Activated T-cell treated with anti-CD3 and anti-CD28 coated beads, Interleukin-2, amount 50 U/mL, for 4 hours (primary cell): ENCODE measurements around the gene ZMYM2. TPM values are rescaled to one million over a fixed set of nuclear protein-coding genes. Genes with fewer than 3 reads are reported as not detected.

Experiments used
- ATAC-seq, 2 donors: fragments of 200-7000 bp; cut with Tn5 transposase; one replicate each; pipeline ENCODE4 v1.10.0; 2021
- DNase-seq: peaks from one replicate; pipeline ENCODE4 v3.0.0-alpha.2; 2020
- H3K27me3 Mint-ChIP-seq: one replicate; pipeline ENCODE4 v1.8.0; 2021; ENCODE audit warnings: low read depth, mixed read lengths
- H3K36me3 Mint-ChIP-seq: one replicate; pipeline ENCODE4 v1.8.0; 2022; ENCODE audit warnings: mixed read lengths; ENCODE audit not compliant: insufficient read depth
- H3K4me1 Mint-ChIP-seq: one replicate; pipeline ENCODE4 v1.8.0; 2021; ENCODE audit warnings: low read depth, mixed read lengths
- H3K4me3 Mint-ChIP-seq: one replicate; pipeline ENCODE4 v1.8.0; 2021; ENCODE audit warnings: mild to moderate bottlenecking, moderate library complexity, mixed read lengths
- H3K9me3 Mint-ChIP-seq: one replicate; pipeline ENCODE4 v1.8.0; 2021; ENCODE audit warnings: mixed read lengths
- total RNA-seq, 3 donors: library from RNA; stranded (reverse); gene quantifications; one replicate each; pipeline ENCODE4 v1.2.1, GENCODE V29; 2021

Gene ZMYM2
- total RNA-seq, 3 donors from 2014 or later = 26.6 to 38.4 (median 34.4) TPM

- Mint-ChIP-seq H3K4me1 (peaks cover 6% of the 10 kb centered on the region), H3K4me3 (no peak overlapping the region), H3K27me3 (no peaks in the 10 kb centered on the region), H3K9me3 (no peaks in the 10 kb centered on the region), H3K36me3 (peaks cover 22% of the 10 kb centered on the region)
- ATAC-seq (no peak), DNase-seq (no peak)
Measured at GRCh38 chr13:20077086-20077485, 118.6 kb downstream of the ZMYM2 start.

GRCh38 chr13:20080377-20081164, 122.0 kb downstream of the ZMYM2 start:
- H3K9me3 Mint-ChIP-seq = no peaks in the 10 kb centered on the region
- no peak for DNase-seq
- ATAC-seq = no peak
- H3K4me1 Mint-ChIP-seq = no peaks in the 10 kb centered on the region
- H3K27me3 Mint-ChIP-seq = no peaks in the 10 kb centered on the region
- no peak overlapping the region for H3K4me3 Mint-ChIP-seq
- peaks cover 28% of the 10 kb centered on the region for H3K36me3 Mint-ChIP-seq

- H3K4me3 Mint-ChIP-seq = no peak overlapping the region
- DNase-seq (no peak), ATAC-seq (no peak)
- no peaks in the 10 kb centered on the region for H3K27me3 Mint-ChIP-seq
- H3K9me3 Mint-ChIP-seq = no peaks in the 10 kb centered on the region
- no peaks in the 10 kb centered on the region for H3K4me1 Mint-ChIP-seq
- H3K36me3 Mint-ChIP-seq = peaks cover 4% of the 10 kb centered on the region
Measured at GRCh38 chr13:20090349-20090748, 131.8 kb downstream of the ZMYM2 start.

GRCh38 chr13:20093951-20094350, 135.4 kb downstream of the ZMYM2 start:
- no peak overlapping the region for H3K4me3 Mint-ChIP-seq
- peaks cover 14% of the 10 kb centered on the region for H3K27me3 Mint-ChIP-seq
- H3K4me1 Mint-ChIP-seq = no peaks in the 10 kb centered on the region
- DNase-seq = no peak
- H3K36me3 Mint-ChIP-seq = no peaks in the 10 kb centered on the region
- no peaks in the 10 kb centered on the region for H3K9me3 Mint-ChIP-seq
- no peak for ATAC-seq

- H3K4me3 Mint-ChIP-seq = no peak overlapping the region
- no peaks in the 10 kb centered on the region for H3K36me3 Mint-ChIP-seq
- DNase-seq (no peak), ATAC-seq (no peak)
- H3K9me3 Mint-ChIP-seq = no peaks in the 10 kb centered on the region
- H3K27me3 Mint-ChIP-seq = peaks cover 50% of the 10 kb centered on the region
- no peaks in the 10 kb centered on the region for H3K4me1 Mint-ChIP-seq
Measured at GRCh38 chr13:20099319-20099718, 140.8 kb downstream of the ZMYM2 start.

GRCh38 chr13:20101467-20102316, 143.2 kb downstream of the ZMYM2 start:
- H3K36me3 Mint-ChIP-seq = no peaks in the 10 kb centered on the region
- DNase-seq (no peak), ATAC-seq (no peak)
- H3K4me1 Mint-ChIP-seq = no peaks in the 10 kb centered on the region
- peaks cover 65% of the 10 kb centered on the region for H3K27me3 Mint-ChIP-seq
- H3K4me3 Mint-ChIP-seq = no peak overlapping the region
- H3K9me3 Mint-ChIP-seq = no peaks in the 10 kb centered on the region

GRCh38 chr13:20102525-20103180, 144.1 kb downstream of the ZMYM2 start:
- Mint-ChIP-seq H3K36me3 (no peaks in the 10 kb centered on the region), H3K27me3 (peaks cover 61% of the 10 kb centered on the region), H3K4me3 (no peak overlapping the region), H3K4me1 (no peaks in the 10 kb centered on the region), H3K9me3 (no peaks in the 10 kb centered on the region)
- ATAC-seq (no peak), DNase-seq (no peak)

- peaks cover 38% of the 10 kb centered on the region for H3K27me3 Mint-ChIP-seq
- no peak for DNase-seq
Measured at GRCh38 chr13:20105161-20105689, 146.7 kb downstream of the ZMYM2 start.

GRCh38 chr13:20106742-20107141, 148.2 kb downstream of the ZMYM2 start:
- DNase-seq (no peak), ATAC-seq (no peak)
- no peaks in the 10 kb centered on the region for H3K36me3 Mint-ChIP-seq
- H3K9me3 Mint-ChIP-seq = no peaks in the 10 kb centered on the region
- peaks cover 29% of the 10 kb centered on the region for H3K27me3 Mint-ChIP-seq
- H3K4me1 Mint-ChIP-seq = no peaks in the 10 kb centered on the region
- no peak overlapping the region for H3K4me3 Mint-ChIP-seq

More at GRCh38 chr13:20105161-20105689, 146.7 kb downstream of the ZMYM2 start:
- ATAC-seq = no peak
- Mint-ChIP-seq H3K36me3 (no peaks in the 10 kb centered on the region), H3K4me1 (no peaks in the 10 kb centered on the region), H3K9me3 (no peaks in the 10 kb centered on the region), H3K4me3 (no peak overlapping the region)

- Mint-ChIP-seq H3K4me1 (no peaks in the 10 kb centered on the region), H3K27me3 (peaks cover 16% of the 10 kb centered on the region), H3K4me3 (no peak overlapping the region), H3K9me3 (no peaks in the 10 kb centered on the region), H3K36me3 (no peaks in the 10 kb centered on the region)
- no peak for DNase-seq
- no peak for ATAC-seq
Measured at GRCh38 chr13:20109037-20109436, 150.5 kb downstream of the ZMYM2 start.

GRCh38 chr13:20114066-20114610, 155.6 kb downstream of the ZMYM2 start:
- ATAC-seq = no peak

GRCh38 chr13:20116213-20116612, 157.7 kb downstream of the ZMYM2 start:
- Mint-ChIP-seq H3K4me1 (peaks cover 17% of the 10 kb centered on the region), H3K9me3 (no peaks in the 10 kb centered on the region), H3K4me3 (no peak overlapping the region), H3K27me3 (peaks cover 2% of the 10 kb centered on the region), H3K36me3 (no peaks in the 10 kb centered on the region)
- ATAC-seq = no peak
- no peak for DNase-seq

More at GRCh38 chr13:20114066-20114610, 155.6 kb downstream of the ZMYM2 start:
- H3K9me3 Mint-ChIP-seq = no peaks in the 10 kb centered on the region
- peaks cover 2% of the 10 kb centered on the region for H3K27me3 Mint-ChIP-seq
- DNase-seq = no peak
- H3K36me3 Mint-ChIP-seq = no peaks in the 10 kb centered on the region
- H3K4me3 Mint-ChIP-seq = no peak overlapping the region
- peaks cover 2% of the 10 kb centered on the region for H3K4me1 Mint-ChIP-seq

- peak; percentile 30 to 31 for ATAC-seq
- Mint-ChIP-seq H3K36me3 (no peaks in the 10 kb centered on the region), H3K9me3 (no peaks in the 10 kb centered on the region), H3K27me3 (peaks cover 2% of the 10 kb centered on the region), H3K4me3 (peak overlapping the region; percentile 86), H3K4me1 (peaks cover 19% of the 10 kb centered on the region)
- peak; percentile 47 for DNase-seq
Measured at GRCh38 chr13:20118268-20119140, 160.0 kb downstream of the ZMYM2 start.
